GM13976 (cell line): ENCODE results near the gene ADPRH.

Experiments used
- DNase-seq: peaks from one replicate; pipeline ENCODE4 v3.0.0; 2012; ENCODE audit warnings: low spot score
- in situ Hi-C: fragments of 300-500 bp; cut with MboI; formaldehyde crosslinking; loops from one replicate; pipeline ENCODE4 v1.12.0; 2022; ENCODE audit warnings: low sequenced_read_pairs, mixed read lengths, inconsistent platforms; ENCODE audit not compliant: unreplicated experiment
- TF ChIP-seq, protein P1 (sequence below): IDR thresholded peaks from 2 replicates; pipeline ENCODE4 v1.5.1; 2012; ENCODE audit warnings: borderline replicate concordance, mild to moderate bottlenecking; ENCODE audit not compliant: insufficient read depth; ENCODE audit errors: extremely low read depth, missing control alignments, control extremely low read depth

ADPRH gene

DNA sequence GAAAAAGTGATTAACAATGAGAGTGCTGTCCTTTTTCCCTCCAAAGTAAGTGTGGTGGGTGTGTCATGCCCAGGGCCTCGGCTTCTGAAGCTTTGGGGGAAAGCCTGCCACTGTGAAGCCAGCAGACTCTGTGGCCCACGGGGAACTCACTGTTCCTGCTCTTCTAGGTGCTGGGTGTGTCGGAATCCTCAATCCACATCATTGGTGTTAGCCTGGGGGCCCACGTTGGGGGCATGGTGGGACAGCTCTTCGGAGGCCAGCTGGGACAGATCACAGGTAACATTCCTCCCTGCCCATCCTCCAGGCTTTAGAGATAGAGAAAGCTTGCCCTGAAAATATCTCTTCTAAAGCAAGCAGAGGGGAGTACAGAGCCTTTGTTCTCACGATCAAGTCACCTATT, 30.0 kb downstream of the ADPRH start:
- TF ChIP-seq, protein P1, sequence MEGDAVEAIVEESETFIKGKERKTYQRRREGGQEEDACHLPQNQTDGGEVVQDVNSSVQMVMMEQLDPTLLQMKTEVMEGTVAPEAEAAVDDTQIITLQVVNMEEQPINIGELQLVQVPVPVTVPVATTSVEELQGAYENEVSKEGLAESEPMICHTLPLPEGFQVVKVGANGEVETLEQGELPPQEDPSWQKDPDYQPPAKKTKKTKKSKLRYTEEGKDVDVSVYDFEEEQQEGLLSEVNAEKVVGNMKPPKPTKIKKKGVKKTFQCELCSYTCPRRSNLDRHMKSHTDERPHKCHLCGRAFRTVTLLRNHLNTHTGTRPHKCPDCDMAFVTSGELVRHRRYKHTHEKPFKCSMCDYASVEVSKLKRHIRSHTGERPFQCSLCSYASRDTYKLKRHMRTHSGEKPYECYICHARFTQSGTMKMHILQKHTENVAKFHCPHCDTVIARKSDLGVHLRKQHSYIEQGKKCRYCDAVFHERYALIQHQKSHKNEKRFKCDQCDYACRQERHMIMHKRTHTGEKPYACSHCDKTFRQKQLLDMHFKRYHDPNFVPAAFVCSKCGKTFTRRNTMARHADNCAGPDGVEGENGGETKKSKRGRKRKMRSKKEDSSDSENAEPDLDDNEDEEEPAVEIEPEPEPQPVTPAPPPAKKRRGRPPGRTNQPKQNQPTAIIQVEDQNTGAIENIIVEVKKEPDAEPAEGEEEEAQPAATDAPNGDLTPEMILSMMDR: no peak
- in situ Hi-C loops: no loop called here
- DNase-seq: no peak

DNA sequence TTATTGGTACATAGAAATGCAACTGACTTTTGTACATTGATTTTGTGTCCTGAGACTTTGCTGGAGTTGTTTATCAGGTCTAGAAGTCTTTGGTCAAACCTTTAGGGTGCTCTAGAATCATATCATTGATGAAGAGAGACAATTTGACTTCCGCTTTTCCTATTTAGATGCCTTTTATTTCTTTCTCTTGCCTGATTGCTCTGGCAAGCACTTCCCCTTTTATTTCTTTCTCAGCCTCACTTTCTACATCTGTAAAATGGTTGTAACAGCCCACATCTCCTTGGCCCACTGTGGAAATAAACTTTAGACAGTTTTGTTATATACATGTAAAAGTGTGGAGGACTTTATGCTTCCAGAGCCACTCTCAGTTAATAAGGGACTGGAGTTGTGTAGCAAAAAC, 32.4 kb downstream of the ADPRH start:
- no peak for DNase-seq
- TF ChIP-seq, protein P1: no peak
- in situ Hi-C loops: no loop called here

DNA sequence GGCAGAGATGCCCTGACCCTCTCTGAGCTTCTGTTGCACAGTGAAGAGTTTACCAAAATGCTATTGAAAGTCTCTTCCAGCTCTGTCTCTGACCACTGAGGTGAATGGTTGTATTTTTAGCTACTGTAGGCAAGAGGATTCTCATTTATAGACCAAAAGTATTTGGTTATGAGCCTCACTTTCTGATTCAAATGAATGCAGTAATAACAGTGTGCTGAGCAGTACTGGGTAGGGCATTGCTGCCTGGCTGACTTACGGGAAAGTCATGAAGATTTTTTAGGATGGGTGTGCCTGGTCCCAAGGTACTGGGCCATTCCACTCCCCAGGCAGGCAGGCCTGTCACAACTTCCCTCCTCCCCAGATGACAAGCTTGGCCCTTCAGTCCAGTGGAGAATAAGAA, 33.9 kb downstream of the ADPRH start:
- TF ChIP-seq, protein P1: no peak
- in situ Hi-C loops: no loop called here

DNA sequence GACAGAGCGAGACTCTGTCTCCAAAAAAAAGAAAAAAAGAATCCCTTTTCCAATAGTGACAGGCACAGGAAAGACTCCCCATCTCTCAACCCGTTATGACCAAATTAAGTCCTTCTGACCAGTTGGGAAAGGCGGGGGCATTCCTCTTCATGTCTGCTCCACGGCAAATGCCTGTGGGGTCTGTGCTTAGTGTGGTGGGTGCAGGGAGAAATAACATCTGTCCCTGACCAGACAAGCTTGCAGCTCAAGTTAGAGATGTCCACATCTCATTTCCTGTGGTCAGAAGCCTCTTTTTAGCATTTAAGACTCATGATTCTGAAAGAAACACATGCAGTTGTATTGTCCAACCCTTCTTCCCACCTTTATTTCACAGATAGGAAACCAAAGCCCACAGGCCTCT, 34.6 kb downstream of the ADPRH start:
- TF ChIP-seq, protein P1: no peak
- no peak for DNase-seq
- in situ Hi-C loops: no loop called here

More for the DNA sequence above, 33.9 kb downstream of the ADPRH start:
- DNase-seq: no peak

DNA sequence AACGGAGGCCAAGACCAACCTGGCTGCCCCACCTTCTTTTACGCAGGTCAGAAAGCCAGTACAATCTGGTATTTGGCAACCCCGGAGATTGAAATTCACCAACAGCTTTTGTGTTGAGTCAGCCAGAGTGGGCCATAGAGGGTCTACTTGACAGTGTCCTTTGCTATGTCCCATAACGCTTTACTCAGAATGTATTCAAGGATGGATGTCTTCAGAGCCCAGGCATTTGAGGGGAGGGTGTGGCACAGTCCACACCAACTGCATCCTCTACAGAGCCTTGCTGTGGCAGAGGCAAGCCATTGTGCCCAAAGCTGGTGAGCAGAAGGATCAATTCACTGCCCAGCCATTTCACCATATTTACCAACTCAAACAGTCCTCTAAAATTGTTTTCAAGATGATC, 36.8 kb downstream of the ADPRH start:
- DNase-seq: no peak
- TF ChIP-seq, protein P1: no peak
- in situ Hi-C loops: no loop called here

DNA sequence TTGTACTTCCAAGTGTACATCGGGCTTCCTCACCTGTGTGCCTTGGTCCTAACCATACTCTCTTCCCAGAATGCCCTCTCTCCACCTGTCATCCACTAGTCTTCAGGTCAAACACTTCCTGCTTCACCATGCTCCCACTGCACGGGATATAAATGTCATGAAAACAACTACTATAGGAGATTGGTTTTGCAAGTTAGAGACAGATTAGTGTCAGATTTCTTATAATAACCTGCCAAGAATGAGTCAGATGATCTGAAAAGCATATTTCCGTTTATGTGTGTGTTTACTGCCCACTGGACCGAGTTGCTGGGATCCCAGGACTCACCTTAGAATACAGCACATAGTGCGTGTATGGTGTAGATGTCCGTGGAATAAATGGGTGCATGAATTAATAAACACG, 39.8 kb downstream of the ADPRH start:
- no peak for DNase-seq
- TF ChIP-seq, protein P1: no peak
- in situ Hi-C loops: no loop called here

DNA sequence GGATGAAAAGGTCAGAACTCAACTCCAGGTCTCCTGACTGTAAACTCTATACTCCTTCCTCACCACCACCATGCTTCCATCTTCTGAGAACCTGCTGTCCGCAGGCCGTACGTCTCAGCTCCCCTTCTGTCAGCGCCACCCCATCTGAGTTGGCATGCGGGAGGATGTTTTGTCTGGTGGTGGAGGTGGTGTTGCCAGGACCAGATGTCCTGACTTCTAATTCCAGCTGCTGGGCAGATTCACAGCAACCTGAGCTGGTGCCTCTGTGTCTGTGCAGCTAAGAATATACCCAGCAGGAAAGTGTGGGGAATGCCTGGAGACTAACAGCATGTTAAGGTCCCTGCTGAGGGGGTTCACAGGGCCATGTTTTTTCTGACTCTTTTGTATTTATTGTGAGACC, 41.6 kb downstream of the ADPRH start:
- TF ChIP-seq, protein P1: no peak
- in situ Hi-C loops: no loop called here
- no peak for DNase-seq
